Measurements from ENCODE around the gene PRSS35. TPM values are rescaled to one million over a fixed set of nuclear protein-coding genes. Genes with fewer than 3 reads are reported as not detected.
"Not testable (repeated sequence)": the region's sequence is repeated elsewhere in the genome, so short reads cannot be mapped to it uniquely, and the experiment has no call there.

Gene PRSS35
- total RNA-seq, 1 experiment from 2014 or later, result 1.1 TPM

DNA sequence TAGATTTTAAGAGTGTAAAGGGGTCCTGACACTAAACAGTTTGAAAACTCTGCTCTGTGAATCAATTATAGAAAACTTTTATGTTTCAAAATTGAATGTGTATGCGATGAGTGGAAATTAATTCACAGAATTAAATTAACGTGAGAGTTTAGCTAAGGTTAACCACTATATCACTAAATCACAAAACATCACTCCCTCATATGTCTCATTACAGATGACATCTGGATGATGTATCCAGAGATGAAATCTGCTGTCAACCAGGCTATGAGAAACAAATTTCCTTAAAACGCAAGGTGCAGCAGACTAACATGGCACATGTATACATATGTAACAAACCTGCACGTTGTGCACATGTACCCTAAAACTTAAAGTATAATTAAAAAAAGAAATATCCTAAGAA, 27.3 kb downstream of the PRSS35 start:
- Histone ChIP-seq H3K27me3 (replicated peaks) (peaks cover 4% of the 10 kb centered on the region; the same call in 1 of the 2 replicates), H3K4me3 (no peak overlapping the region), H3K9me3 (replicated peaks) (no peaks in the 10 kb centered on the region), H3K4me1 (replicated peaks) (no peaks in the 10 kb centered on the region), H3K36me3 (no peaks in the 10 kb centered on the region), H3K27ac (no peak overlapping the region)
- DNase-seq (ENCODE audit: low read depth in 1 of 2, low spot score in 2 of 2), result no peak

DNA sequence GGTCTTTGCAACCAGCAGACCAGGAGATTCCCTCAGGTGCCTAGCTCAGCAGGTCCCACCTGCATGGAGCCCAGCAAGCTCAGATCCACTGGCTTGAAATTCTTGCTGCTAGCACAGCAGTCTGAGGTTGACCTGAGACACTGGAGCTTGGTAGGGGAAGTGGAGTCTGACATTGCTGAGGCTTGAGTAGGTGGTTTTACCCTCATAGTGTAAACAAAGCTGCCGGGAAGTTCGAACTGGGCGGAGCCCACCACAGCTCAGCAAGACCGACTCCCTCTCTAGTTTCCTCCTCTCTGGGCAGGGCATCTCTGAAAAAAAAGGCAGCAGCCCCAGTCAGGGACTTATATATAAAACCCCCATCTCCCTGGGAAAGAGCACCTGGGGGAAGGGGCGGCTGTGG, 34.3 kb downstream of the PRSS35 start:
- Histone ChIP-seq H3K27me3 (replicated peaks) (no peaks in the 10 kb centered on the region), H3K36me3 (no peaks in the 10 kb centered on the region), H3K27ac (no peak overlapping the region), H3K4me3 (no peak overlapping the region), H3K9me3 (replicated peaks) (no peaks in the 10 kb centered on the region), H3K4me1 (replicated peaks) (no peaks in the 10 kb centered on the region)
- DNase-seq (ENCODE audit: low read depth in 1 of 2, low spot score in 2 of 2), result no peak

DNA sequence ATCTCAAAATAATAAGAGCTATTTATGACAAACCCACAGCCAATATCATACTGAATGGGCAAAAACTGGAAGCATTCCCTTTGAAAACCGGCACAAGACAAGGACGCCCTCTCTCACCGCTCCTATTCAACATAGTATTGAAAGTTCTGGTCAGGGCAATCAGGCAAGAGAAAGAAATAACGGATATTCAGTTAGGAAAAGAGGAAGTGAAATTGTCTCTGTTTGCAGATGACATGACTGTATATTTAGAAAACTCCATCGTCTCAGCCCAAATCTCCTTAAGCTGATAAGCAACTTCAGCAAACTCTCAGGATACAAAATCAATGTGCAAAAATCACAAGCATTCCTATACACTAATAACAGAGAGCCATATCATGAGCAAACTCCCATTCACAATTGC, 38.1 kb downstream of the PRSS35 start:
- H3K27me3 ChIP-seq (replicated peaks); H3K4me1 ChIP-seq (replicated peaks); H3K4me3 ChIP-seq; H3K27ac ChIP-seq; H3K9me3 ChIP-seq (replicated peaks); H3K36me3 ChIP-seq; DNase-seq (ENCODE audit: low read depth in 1 of 2, low spot score in 2 of 2): not testable (repeated sequence)

DNA sequence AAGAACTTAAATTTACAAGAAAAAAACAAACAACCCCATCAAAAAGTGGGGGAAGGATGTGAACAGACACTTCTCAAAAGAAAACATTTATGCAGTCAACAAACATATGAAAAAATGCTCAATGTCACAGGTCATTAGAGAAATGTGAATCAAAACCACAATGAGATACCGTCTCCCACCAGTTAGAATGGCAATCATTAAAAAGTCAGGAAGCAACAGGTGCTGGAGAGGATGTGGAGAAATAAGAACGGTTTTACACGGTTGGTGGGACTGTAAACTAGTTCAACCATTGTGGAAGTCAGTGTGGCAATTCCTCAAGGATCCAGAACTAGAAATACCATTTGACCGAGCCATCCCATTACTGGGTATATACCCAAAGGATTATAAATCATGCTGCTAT, 39.4 kb downstream of the PRSS35 start:
- H3K27ac ChIP-seq; H3K4me1 ChIP-seq (replicated peaks); H3K27me3 ChIP-seq (replicated peaks); H3K36me3 ChIP-seq; H3K4me3 ChIP-seq; DNase-seq (ENCODE audit: low read depth in 1 of 2, low spot score in 2 of 2); H3K9me3 ChIP-seq (replicated peaks): not testable (repeated sequence)

GRCh38 chr6:83556871-83557270, 44.5 kb downstream of the PRSS35 start:
- Histone ChIP-seq H3K36me3 (no peaks in the 10 kb centered on the region), H3K27ac (no peak overlapping the region), H3K4me3 (no peak overlapping the region), H3K9me3 (replicated peaks) (no peaks in the 10 kb centered on the region), H3K27me3 (replicated peaks) (0 out of 2 replicates have a peak, but pooled peaks cover 2% of the 10 kb centered on the region), H3K4me1 (replicated peaks) (no peaks in the 10 kb centered on the region)
- DNase-seq (ENCODE audit: low read depth in 1 of 2, low spot score in 2 of 2), result no peak

DNA sequence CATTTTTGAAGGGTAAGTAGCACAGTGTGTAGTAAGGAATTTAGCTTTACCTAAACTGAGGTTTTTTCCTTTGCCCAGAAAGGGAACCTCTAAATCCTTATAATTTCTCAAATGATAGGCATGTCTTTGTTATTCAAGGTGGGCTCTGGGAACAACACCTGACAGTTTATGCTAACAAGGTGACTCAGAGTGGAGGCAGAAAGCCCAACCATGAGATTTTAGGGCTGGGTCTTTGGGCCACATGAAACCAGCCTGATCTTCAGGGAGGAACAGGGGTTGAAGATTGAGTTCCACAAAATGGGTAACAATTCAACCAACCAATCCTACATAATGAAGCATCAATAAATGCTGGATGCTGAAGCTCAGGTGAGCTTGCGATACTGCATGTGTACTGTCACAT, 46.6 kb downstream of the PRSS35 start:
- Histone ChIP-seq H3K4me3 (no peak overlapping the region), H3K27me3 (replicated peaks) (0 out of 2 replicates have a peak, but pooled peaks cover under 1% of the 10 kb centered on the region), H3K4me1 (replicated peaks) (no peaks in the 10 kb centered on the region), H3K9me3 (replicated peaks) (no peaks in the 10 kb centered on the region), H3K36me3 (no peaks in the 10 kb centered on the region), H3K27ac (no peak overlapping the region)
- DNase-seq (ENCODE audit: low read depth in 1 of 2, low spot score in 2 of 2), result no peak

GRCh38 chr6:83571663-83572185, 59.4 kb downstream of the PRSS35 start:
- not testable (repeated sequence) for DNase-seq (ENCODE audit: low read depth in 1 of 2, low spot score in 2 of 2); H3K9me3 ChIP-seq (replicated peaks); H3K4me3 ChIP-seq; H3K36me3 ChIP-seq; H3K27ac ChIP-seq; H3K4me1 ChIP-seq (replicated peaks); H3K27me3 ChIP-seq (replicated peaks)

DNA sequence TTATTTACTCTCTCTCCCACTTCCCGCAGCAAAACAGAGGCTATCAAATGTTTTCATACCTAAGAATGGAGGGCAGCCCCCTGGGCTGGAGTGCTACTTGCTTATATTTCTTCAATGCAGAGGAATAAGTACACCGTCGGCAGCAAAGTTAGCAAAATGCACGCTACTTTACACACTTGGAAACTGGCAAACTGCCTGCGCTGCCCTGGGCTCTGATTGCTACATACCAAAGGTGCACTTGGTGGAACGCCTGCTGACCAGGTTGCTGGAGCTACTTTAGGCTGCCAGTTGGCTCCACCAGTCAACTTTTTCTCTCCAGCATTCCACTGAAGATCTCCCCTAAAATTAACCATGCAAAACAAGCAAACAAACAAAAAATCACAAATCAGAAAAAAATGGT, 62.4 kb downstream of the PRSS35 start:
- Histone ChIP-seq H3K4me3 (no peak overlapping the region), H3K4me1 (replicated peaks) (no peaks in the 10 kb centered on the region), H3K36me3 (no peaks in the 10 kb centered on the region), H3K27ac (no peak overlapping the region), H3K27me3 (replicated peaks) (no peaks in the 10 kb centered on the region), H3K9me3 (replicated peaks) (no peaks in the 10 kb centered on the region)
- no peak for DNase-seq (ENCODE audit: low read depth in 1 of 2, low spot score in 2 of 2)

Other genes starting within 250 kb of the PRSS35 start
- 45.8 and 54.7 TPM in 2 replicates for gene ME1, start 81.5 kb upstream of the PRSS35 start, total RNA-seq (2014; rRNA removed; shearing (Covaris generic))
- not detected in 2 replicates for gene SNAP91, start 196.6 kb downstream of the PRSS35 start, total RNA-seq (2014; rRNA removed; shearing (Covaris generic))